Naive thymus-derived CD4-positive, alpha-beta T cell (primary cell): ENCODE measurements around the gene TTC39B. TPM values are rescaled to one million over a fixed set of nuclear protein-coding genes. Genes with fewer than 3 reads are reported as not detected.

Source experiments
- ATAC-seq: fragments of 150-1000 bp; cut with Tn5 transposase; 2 replicates; pipeline ENCODE4 v1.10.0; 2021; ENCODE audit warnings: mild to moderate bottlenecking, moderate library complexity
- CTCF ChIA-PET: fragments of 350-600 bp; sonication (Branson Sonifier 250); formaldehyde crosslinking; loops from one replicate; lab custom pipeline; 2021; ENCODE audit warnings: antibody characterized with exemption; lab: Charles Lee
- POLR2A ChIA-PET: fragments of 350-600 bp; sonication (Branson Sonifier 250); formaldehyde crosslinking; loops from one replicate; lab custom pipeline; 2021; ENCODE audit warnings: antibody characterized with exemption, inconsistent platforms; lab: Charles Lee
- DNase-seq, 9 donors: peaks; one replicate each; pipeline versions ENCODE4 v3.0.0 to v3.0.0-alpha.2; 2020 to 2022; ENCODE audit warnings: mixed read lengths in 1 of 9
- H3K27ac ChIP-seq: one replicate; pipeline ENCODE4 v1.7.0; 2013; ENCODE audit warnings: mild to moderate bottlenecking, low read depth, low read length, moderate library complexity
- H3K27me3 ChIP-seq, 2 donors: one replicate each; pipeline ENCODE4 v1.7.0; 2013; ENCODE audit warnings: low read length in 2 of 2, mild to moderate bottlenecking in 2 of 2, moderate library complexity in 2 of 2; ENCODE audit not compliant: control insufficient read depth in 2 of 2, insufficient read depth in 2 of 2
- H3K36me3 ChIP-seq, 3 experiments: 1 replicate in 2 of 3; 2 replicates in 1 of 3; pipeline ENCODE4 v1.7.0; 2013; ENCODE audit warnings: low read length in 3 of 3, mild to moderate bottlenecking in 3 of 3, moderate library complexity in 1 of 3; ENCODE audit not compliant: insufficient read depth in 3 of 3, control insufficient read depth in 2 of 3
- H3K4me1 ChIP-seq, 2 donors: one replicate each; pipeline ENCODE4 v1.7.0; 2013; ENCODE audit warnings: low read length in 2 of 2, mild to moderate bottlenecking in 2 of 2, moderate library complexity in 1 of 2; ENCODE audit not compliant: control insufficient read depth in 2 of 2, insufficient read depth in 2 of 2
- H3K4me3 ChIP-seq: 2 replicates; pipeline ENCODE4 v1.7.0; 2013; ENCODE audit warnings: mild to moderate bottlenecking, low read length
- H3K9me3 ChIP-seq, 3 experiments: 1 replicate in 2 of 3; 2 replicates in 1 of 3; pipeline ENCODE4 v1.7.0; 2013; ENCODE audit warnings: low read length in 3 of 3; ENCODE audit not compliant: control insufficient read depth in 2 of 3
- H3K27ac Mint-ChIP-seq, 9 donors: one replicate each; pipeline ENCODE4 v1.8.0; 2020 to 2022; ENCODE audit warnings: mixed read lengths in 9 of 9, mild to moderate bottlenecking in 8 of 9, moderate library complexity in 5 of 9, inconsistent platforms in 2 of 9
- H3K27me3 Mint-ChIP-seq, 5 donors: one replicate each; pipeline ENCODE4 v1.8.0; 2021 to 2022; ENCODE audit warnings: mixed read lengths in 5 of 5, mild to moderate bottlenecking in 1 of 5
- H3K36me3 Mint-ChIP-seq, 5 donors: one replicate each; pipeline ENCODE4 v1.8.0; 2020 to 2022; ENCODE audit warnings: mixed read lengths in 5 of 5, mild to moderate bottlenecking in 3 of 5, inconsistent platforms in 1 of 5
- H3K4me1 Mint-ChIP-seq, 7 donors: one replicate each; pipeline ENCODE4 v1.8.0; 2020 to 2022; ENCODE audit warnings: mixed read lengths in 7 of 7, mild to moderate bottlenecking in 3 of 7, inconsistent platforms in 1 of 7
- H3K4me3 Mint-ChIP-seq, 10 donors: one replicate each; pipeline ENCODE4 v1.8.0; 2020 to 2022; ENCODE audit warnings: mild to moderate bottlenecking in 10 of 10, mixed read lengths in 10 of 10, moderate library complexity in 6 of 10, inconsistent platforms in 2 of 10
- H3K9me3 Mint-ChIP-seq, 11 donors: one replicate each; pipeline ENCODE4 v1.8.0; 2020 to 2022; ENCODE audit warnings: mixed read lengths in 11 of 11, mild to moderate bottlenecking in 4 of 11, inconsistent platforms in 1 of 11, moderate library complexity in 1 of 11
- intact Hi-C, 2 donors: fragments of 100-400 bp; cut with micrococcal nuclease; formaldehyde crosslinking; loops; one replicate each; pipeline ENCODE4 v1.15.1; 2023
- polyA plus RNA-seq, 2 donors: library from polyadenylated mRNA; unstranded; fragments of 300-500 nt; fragmentation: Illumina TruSeq; gene quantifications; one replicate each; pipeline ENCODE4 v1.2.3, GENCODE V29; 2021
- total RNA-seq, 6 experiments: library from RNA in 5 of 6; stranded (reverse) in 5 of 6; gene quantifications; 1 replicate in 5 of 6; 2 replicates in 1 of 6; pipeline ENCODE4 v1.2.3 and lab custom pipeline; 2021 to 2026

Gene TTC39B
- total and polyA plus RNA-seq, 7 experiments from 2014 or later, result 10.0 to 49.3 (median 37.8) TPM

DNA sequence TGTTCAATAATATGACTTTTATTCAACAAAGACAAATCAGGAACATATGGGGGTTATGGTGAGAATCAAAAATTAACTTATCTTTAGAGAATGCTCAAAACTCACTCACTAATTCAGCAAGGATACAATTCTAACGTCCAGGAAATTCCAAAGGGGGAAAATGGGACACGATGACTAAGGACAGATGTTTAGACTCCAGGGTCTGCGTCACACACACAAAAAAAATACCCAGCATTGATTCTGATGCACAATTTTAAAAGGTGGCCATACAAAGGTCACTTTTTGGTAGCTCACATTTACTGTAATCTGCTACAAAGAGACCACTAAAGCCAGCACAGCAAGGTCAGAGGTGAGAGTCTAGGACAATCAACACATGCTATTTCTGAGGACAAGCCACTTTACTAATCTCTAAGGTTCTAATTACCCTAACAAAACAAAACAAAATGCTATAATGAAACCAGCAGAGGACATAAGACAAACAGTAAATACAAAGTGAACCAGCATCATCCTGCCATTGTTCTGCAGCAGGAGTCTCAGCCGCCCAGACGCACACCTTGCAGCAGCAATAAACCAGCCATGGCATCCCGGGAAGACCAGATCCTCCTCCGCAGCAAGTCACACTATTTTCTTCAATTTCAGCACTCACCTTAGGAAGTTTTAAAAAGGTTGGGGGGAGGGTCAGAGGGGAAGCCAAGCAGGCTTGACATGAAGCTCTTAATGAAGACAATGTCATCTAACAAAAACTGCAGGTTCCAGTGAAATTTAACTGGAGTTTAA lies 57.8 kb downstream of the TTC39B start:
- H3K4me1 ChIP-seq, result peaks cover 5 to 8% of the 10 kb centered on the region in 2 donors
- Mint-ChIP-seq H3K27me3 (no peaks in the 10 kb centered on the region), H3K27ac (peak overlapping the region in 3 of 9 donors; percentile 9 to 34 (median 28)), H3K36me3 (peaks cover 4 to 53% (median 32%) of the 10 kb centered on the region in 5 donors), H3K9me3 (peaks cover 0 to 2% (median 0%) of the 10 kb centered on the region in 11 donors), H3K4me1 (peaks cover 31 to 86% (median 72%) of the 10 kb centered on the region in 7 donors), H3K4me3 (peak overlapping the region in 1 of 10 donors; percentile 31)
- intact Hi-C loops, result no loop called here
- ChIA-PET CTCF (no interaction called here), POLR2A (no interaction called here)
- H3K36me3 ChIP-seq, result no peaks in the 10 kb centered on the region
- no peaks in the 10 kb centered on the region for H3K9me3 ChIP-seq
- DNase-seq (no peak), ATAC-seq (no peak)
- no peak overlapping the region for H3K27ac ChIP-seq
- H3K27me3 ChIP-seq, result no peaks in the 10 kb centered on the region
- H3K4me3 ChIP-seq, result no peak overlapping the region

- H3K27ac ChIP-seq, result no peak overlapping the region
- Mint-ChIP-seq H3K4me3 (peak overlapping the region in 1 of 10 donors; percentile 31), H3K27me3 (no peaks in the 10 kb centered on the region), H3K36me3 (peaks cover 4 to 52% (median 31%) of the 10 kb centered on the region in 5 donors), H3K27ac (no peak overlapping the region), H3K4me1 (peaks cover 27 to 85% (median 71%) of the 10 kb centered on the region in 7 donors), H3K9me3 (peaks cover 0 to 4% (median 0%) of the 10 kb centered on the region in 11 donors)
- no peaks in the 10 kb centered on the region for H3K27me3 ChIP-seq
- DNase-seq (no peak), ATAC-seq (no peak)
- peaks cover 5 to 8% of the 10 kb centered on the region in 2 donors for H3K4me1 ChIP-seq
- no peak overlapping the region for H3K4me3 ChIP-seq
- H3K36me3 ChIP-seq, result no peaks in the 10 kb centered on the region
- CTCF ChIA-PET, result no interaction called here
- no peaks in the 10 kb centered on the region for H3K9me3 ChIP-seq
- intact Hi-C loops, result no loop called here
- POLR2A ChIA-PET, result no interaction called here
These were observed 58.4 kb downstream of the TTC39B start for GRCh38 chr9:15248621-15249020.

- Mint-ChIP-seq H3K36me3 (peaks cover 4 to 50% (median 28%) of the 10 kb centered on the region in 5 donors), H3K9me3 (peaks cover 0 to 4% (median 0%) of the 10 kb centered on the region in 11 donors), H3K27me3 (no peaks in the 10 kb centered on the region), H3K4me3 (peak overlapping the region in 1 of 10 donors; percentile 31), H3K4me1 (peaks cover 26 to 84% (median 71%) of the 10 kb centered on the region in 7 donors), H3K27ac (peak overlapping the region in 2 of 9 donors; percentile 5 to 19)
- Histone ChIP-seq H3K9me3 (no peaks in the 10 kb centered on the region), H3K4me1 (peaks cover 5 to 8% of the 10 kb centered on the region in 2 donors), H3K36me3 (no peaks in the 10 kb centered on the region), H3K27ac (no peak overlapping the region), H3K27me3 (no peaks in the 10 kb centered on the region), H3K4me3 (no peak overlapping the region)
- ChIA-PET POLR2A (no interaction called here), CTCF (no interaction called here)
- no peak for ATAC-seq
- DNase-seq, result no peak
- intact Hi-C loops, result no loop called here
These were observed 58.9 kb downstream of the TTC39B start for GRCh38 chr9:15248081-15248480.

- POLR2A ChIA-PET, result interaction anchor here (1.1 kb wide), 1 partner anchor 26 kb away, joined by 3 read pairs; no protein-coding TSS in a partner anchor
These were observed 60.3 kb downstream of the TTC39B start for GRCh38 chr9:15246708-15247107.

GRCh38 chr9:15246243-15246642 lies 60.8 kb downstream of the TTC39B start:
- peaks cover 0 to 4% (median 0%) of the 10 kb centered on the region in 11 donors for H3K9me3 Mint-ChIP-seq
- CTCF ChIA-PET, result no interaction called here
- H3K27me3 ChIP-seq, result no peaks in the 10 kb centered on the region
- no peaks in the 10 kb centered on the region for H3K9me3 ChIP-seq
- H3K4me3 ChIP-seq, result no peak overlapping the region
- H3K27ac Mint-ChIP-seq, result peak overlapping the region in 1 of 9 donors; percentile 16
- no peak for DNase-seq
- POLR2A ChIA-PET, result interaction anchor here (1.1 kb wide), 1 partner anchor 27 kb away, joined by 3 read pairs; no protein-coding TSS in a partner anchor
- no peaks in the 10 kb centered on the region for H3K27me3 Mint-ChIP-seq
- intact Hi-C loops, result no loop called here
- peaks cover 4 to 57% (median 32%) of the 10 kb centered on the region in 5 donors for H3K36me3 Mint-ChIP-seq
- no peak for ATAC-seq
- H3K36me3 ChIP-seq, result no peaks in the 10 kb centered on the region
- no peak overlapping the region for H3K4me3 Mint-ChIP-seq
- no peak overlapping the region for H3K27ac ChIP-seq
- H3K4me1 ChIP-seq, result peaks cover 5 to 8% of the 10 kb centered on the region in 2 donors
- H3K4me1 Mint-ChIP-seq, result peaks cover 28 to 80% (median 65%) of the 10 kb centered on the region in 7 donors

More at GRCh38 chr9:15246708-15247107, 60.3 kb downstream of the TTC39B start:
- DNase-seq, result no peak
- peaks cover 28 to 84% (median 70%) of the 10 kb centered on the region in 7 donors for H3K4me1 Mint-ChIP-seq
- H3K4me1 ChIP-seq, result peaks cover 5 to 8% of the 10 kb centered on the region in 2 donors
- no peaks in the 10 kb centered on the region for H3K36me3 ChIP-seq
- CTCF ChIA-PET, result no interaction called here
- no peak overlapping the region for H3K4me3 Mint-ChIP-seq
- peaks cover 0 to 4% (median 0%) of the 10 kb centered on the region in 11 donors for H3K9me3 Mint-ChIP-seq
- no peaks in the 10 kb centered on the region for H3K27me3 Mint-ChIP-seq
- peak overlapping the region in 3 of 9 donors; percentile 16 to 55 (median 37) for H3K27ac Mint-ChIP-seq
- intact Hi-C loops, result no loop called here
- H3K27ac ChIP-seq, result no peak overlapping the region
- H3K36me3 Mint-ChIP-seq, result peaks cover 4 to 57% (median 32%) of the 10 kb centered on the region in 5 donors
- no peaks in the 10 kb centered on the region for H3K9me3 ChIP-seq
- no peaks in the 10 kb centered on the region for H3K27me3 ChIP-seq
- H3K4me3 ChIP-seq, result no peak overlapping the region
- no peak for ATAC-seq

GRCh38 chr9:15244001-15244441 lies 63.0 kb downstream of the TTC39B start:
- H3K4me1 ChIP-seq, result peaks cover 0 to 8% of the 10 kb centered on the region in 2 donors
- peaks cover 0 to 20% (median 8%) of the 10 kb centered on the region in 11 donors for H3K9me3 Mint-ChIP-seq
- DNase-seq, result no peak
- ChIA-PET POLR2A (no interaction called here), CTCF (interaction anchor here (0.6 kb wide), 1 partner anchor 1080 kb away, joined by 3 read pairs; no protein-coding TSS in a partner anchor)
- peaks cover 10 to 71% (median 50%) of the 10 kb centered on the region in 5 donors for H3K36me3 Mint-ChIP-seq
- no peak overlapping the region for H3K4me3 Mint-ChIP-seq
- no peak overlapping the region for H3K27ac ChIP-seq
- H3K9me3 ChIP-seq, result no peaks in the 10 kb centered on the region
- H3K27me3 Mint-ChIP-seq, result no peaks in the 10 kb centered on the region
- intact Hi-C loops, result loop anchor here in 1 of 2 donors (2.0 kb wide), 1 partner anchor 15 kb away; no protein-coding TSS in a partner anchor
- no peak overlapping the region for H3K4me3 ChIP-seq
- peak overlapping the region in 2 of 9 donors; percentile 34 to 45 for H3K27ac Mint-ChIP-seq
- H3K4me1 Mint-ChIP-seq, result peaks cover 21 to 69% (median 54%) of the 10 kb centered on the region in 7 donors
- H3K27me3 ChIP-seq, result no peaks in the 10 kb centered on the region
- no peaks in the 10 kb centered on the region for H3K36me3 ChIP-seq
- no peak for ATAC-seq
